ENCODE data around the gene BDKRB1.

DNA sequence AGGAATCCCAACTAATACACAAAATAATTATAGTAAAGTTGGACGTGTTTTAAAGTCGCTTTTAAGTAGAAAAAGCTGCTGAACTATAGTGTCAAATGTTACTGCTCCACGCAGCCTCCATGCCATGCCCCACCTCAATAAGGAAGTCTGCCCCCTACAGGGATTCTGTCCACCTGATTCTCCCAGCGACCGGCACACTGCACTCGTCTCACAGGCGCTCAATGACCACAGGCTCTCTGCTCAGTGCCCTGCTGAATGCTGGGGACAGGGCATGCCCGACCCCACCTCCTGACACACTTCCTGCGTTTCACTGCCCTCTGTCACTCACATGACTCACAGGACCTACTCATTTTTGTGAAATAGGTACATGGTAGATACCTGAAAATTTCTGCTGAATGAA is 48.9 kb downstream of the BDKRB1 start:
- no peak for TF ChIP-seq EZH2phosphoT487 (IDR thresholded peaks at IDR 0.05; ENCODE audit: low read depth)
- TF ChIP-seq, protein P1, sequence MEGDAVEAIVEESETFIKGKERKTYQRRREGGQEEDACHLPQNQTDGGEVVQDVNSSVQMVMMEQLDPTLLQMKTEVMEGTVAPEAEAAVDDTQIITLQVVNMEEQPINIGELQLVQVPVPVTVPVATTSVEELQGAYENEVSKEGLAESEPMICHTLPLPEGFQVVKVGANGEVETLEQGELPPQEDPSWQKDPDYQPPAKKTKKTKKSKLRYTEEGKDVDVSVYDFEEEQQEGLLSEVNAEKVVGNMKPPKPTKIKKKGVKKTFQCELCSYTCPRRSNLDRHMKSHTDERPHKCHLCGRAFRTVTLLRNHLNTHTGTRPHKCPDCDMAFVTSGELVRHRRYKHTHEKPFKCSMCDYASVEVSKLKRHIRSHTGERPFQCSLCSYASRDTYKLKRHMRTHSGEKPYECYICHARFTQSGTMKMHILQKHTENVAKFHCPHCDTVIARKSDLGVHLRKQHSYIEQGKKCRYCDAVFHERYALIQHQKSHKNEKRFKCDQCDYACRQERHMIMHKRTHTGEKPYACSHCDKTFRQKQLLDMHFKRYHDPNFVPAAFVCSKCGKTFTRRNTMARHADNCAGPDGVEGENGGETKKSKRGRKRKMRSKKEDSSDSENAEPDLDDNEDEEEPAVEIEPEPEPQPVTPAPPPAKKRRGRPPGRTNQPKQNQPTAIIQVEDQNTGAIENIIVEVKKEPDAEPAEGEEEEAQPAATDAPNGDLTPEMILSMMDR (IDR thresholded peaks at IDR 0.05; ENCODE audit: low read depth, low read length) = no peak; the same call in 1 of the 2 replicates

Data from OCI-LY3 (cell line).